Loucy (cell line): ENCODE results near the gene SMIM14.

Experiments
- EZH2phosphoT487 ChIP-seq: fragments of 200-600 bp; IDR thresholded peaks from 2 replicates; pipeline ENCODE4 v1.6.1; 2018; ENCODE audit warnings: antibody characterized with exemption, mild to moderate bottlenecking, moderate library complexity, borderline replicate concordance
- TF ChIP-seq, protein P1 (sequence below): fragments of 200-600 bp; sonication (generic); conservative IDR thresholded peaks from 2 replicates; pipeline ENCODE4 v1.5.1; 2014; ENCODE audit warnings: mild to moderate bottlenecking, antibody characterized with exemption, low read length

GRCh38 chr4:39657465-39657864 lies 18.8 kb upstream of the SMIM14 start:
- TF ChIP-seq, protein P1, sequence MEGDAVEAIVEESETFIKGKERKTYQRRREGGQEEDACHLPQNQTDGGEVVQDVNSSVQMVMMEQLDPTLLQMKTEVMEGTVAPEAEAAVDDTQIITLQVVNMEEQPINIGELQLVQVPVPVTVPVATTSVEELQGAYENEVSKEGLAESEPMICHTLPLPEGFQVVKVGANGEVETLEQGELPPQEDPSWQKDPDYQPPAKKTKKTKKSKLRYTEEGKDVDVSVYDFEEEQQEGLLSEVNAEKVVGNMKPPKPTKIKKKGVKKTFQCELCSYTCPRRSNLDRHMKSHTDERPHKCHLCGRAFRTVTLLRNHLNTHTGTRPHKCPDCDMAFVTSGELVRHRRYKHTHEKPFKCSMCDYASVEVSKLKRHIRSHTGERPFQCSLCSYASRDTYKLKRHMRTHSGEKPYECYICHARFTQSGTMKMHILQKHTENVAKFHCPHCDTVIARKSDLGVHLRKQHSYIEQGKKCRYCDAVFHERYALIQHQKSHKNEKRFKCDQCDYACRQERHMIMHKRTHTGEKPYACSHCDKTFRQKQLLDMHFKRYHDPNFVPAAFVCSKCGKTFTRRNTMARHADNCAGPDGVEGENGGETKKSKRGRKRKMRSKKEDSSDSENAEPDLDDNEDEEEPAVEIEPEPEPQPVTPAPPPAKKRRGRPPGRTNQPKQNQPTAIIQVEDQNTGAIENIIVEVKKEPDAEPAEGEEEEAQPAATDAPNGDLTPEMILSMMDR: no peak
- no peak for TF ChIP-seq EZH2phosphoT487
